Left colon (tissue), 2 donors: ENCODE measurements around the gene TM9SF4. TPM values are rescaled to one million over a fixed set of nuclear protein-coding genes. Genes with fewer than 3 reads are reported as not detected.

ENCODE experiments used
- ATAC-seq: fragments of 200-7000 bp; cut with Tn5 transposase; one replicate; pipeline ENCODE4 v1.9.1; 2020; ENCODE audit warnings: mild to moderate bottlenecking, moderate library complexity
- DNase-seq, 2 donors: peaks; one replicate each; pipeline ENCODE4 v3.0.0-alpha.2; 2020
- intact Hi-C, 2 donors: fragments of 100-400 bp; cut with DNase I in 1 of 2; cut with micrococcal nuclease in 1 of 2; formaldehyde crosslinking; loops; one replicate each; pipeline versions ENCODE4 v1.11.2 to v1.14.0; 2022; cut with DNase I, micrococcal nuclease
- total RNA-seq, 2 donors: library from RNA; stranded (reverse); fragmentation: NEBNext Ultra II Directional; extraction: Animal tissue kit (Norgen Biotek cat#: 25700); gene quantifications; one replicate each; pipeline ENCODE4 v1.2.1, GENCODE V29; 2021
- donor health status: DM: no; HTN: no; CAD: no.
- donor health status: DM: yes; HTN: yes; CAD: no.

The TM9SF4 gene
- total RNA-seq, 2 donors from 2014 or later = 62.2 to 78.5 TPM

DNA sequence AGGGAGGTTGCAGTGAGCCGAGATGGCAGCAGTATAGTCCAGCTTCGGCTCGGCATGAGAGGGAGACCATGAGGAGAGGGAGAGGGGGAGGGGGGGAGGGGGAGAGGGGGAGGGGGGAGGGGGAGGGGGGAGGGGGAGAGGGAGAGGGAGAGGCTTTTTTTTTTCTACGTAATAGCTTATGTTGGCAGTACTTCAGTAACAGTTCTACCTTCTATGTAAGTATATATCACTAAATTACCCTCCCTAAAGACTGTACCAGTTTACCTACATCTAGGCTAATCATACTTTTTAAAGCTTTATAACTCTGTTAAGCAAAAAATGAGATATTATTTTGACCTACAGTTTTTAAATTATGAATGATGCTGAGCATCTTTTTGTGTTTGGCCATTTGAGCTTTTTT lies 13.6 kb downstream of the TM9SF4 start:
- no peak for ATAC-seq
- intact Hi-C loops = no loop called here
- no peak for DNase-seq

DNA sequence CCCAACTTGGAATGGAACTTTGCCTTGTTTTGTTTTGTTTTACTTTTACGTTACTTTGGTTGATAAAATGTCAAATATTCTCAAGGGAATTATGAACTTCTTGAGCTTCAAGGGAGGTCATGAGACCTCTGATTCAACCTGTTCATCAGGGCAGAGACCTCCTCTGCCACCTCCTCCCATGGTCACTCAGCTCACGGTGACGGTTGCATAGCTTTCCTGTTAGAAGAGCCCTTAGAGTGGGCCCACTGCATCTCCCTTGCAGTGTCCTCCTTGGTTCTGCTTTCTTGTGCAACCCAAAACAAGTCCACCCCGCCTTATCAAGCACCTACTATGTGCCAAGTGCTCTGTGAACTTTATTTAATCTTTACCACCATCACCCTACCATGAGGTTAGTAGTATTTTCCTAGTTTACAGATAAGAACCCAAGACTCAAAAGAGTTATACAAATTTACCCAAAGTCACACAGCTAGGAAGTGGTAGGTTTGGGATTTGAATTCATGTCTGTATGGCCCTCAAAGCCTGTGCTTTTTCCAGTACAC lies 15.5 kb downstream of the TM9SF4 start:
- ATAC-seq (no peak), DNase-seq (no peak)
- intact Hi-C loops = no loop called here

DNA sequence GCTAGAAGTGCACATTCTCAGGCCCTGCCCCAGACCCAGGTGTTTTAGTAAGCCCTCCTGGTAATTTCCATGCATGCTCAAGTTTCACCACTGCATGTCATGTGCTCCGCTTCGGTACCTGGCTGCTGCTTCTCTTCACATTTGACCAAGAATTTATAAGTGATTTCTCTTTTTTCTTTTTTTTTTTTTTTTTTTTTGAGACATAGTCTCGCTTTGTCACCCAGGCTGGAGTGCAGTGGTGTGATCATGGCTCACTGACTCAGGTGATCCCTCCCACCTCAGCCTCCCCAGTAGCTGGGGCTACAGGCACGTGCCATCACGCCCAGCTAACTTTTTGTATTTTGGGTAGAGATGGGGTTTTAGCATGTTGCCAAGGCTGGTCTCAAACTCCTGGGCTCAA lies 16.0 kb downstream of the TM9SF4 start:
- DNase-seq (no peak), ATAC-seq (no peak)
- intact Hi-C loops = no loop called here

DNA sequence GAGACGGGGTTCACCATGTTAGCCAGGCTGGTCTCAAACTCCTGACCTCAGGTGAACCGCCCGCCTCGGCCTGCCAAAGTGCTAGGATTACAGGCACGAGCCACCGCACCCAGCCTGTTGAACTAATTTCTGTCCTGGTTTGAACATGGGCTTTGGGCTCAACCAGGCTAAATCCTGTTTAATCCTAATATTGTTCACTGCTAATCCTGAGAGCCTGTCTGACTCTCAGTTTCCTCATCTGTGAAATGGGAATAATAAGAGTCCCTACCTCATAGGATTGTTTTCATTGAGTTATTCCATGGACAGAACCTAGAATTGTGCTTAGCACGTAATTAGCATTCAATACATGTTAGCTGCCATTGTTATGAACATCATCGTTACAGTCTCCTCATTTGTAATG lies 17.4 kb downstream of the TM9SF4 start:
- no peak for DNase-seq
- ATAC-seq = no peak
- intact Hi-C loops = no loop called here

DNA sequence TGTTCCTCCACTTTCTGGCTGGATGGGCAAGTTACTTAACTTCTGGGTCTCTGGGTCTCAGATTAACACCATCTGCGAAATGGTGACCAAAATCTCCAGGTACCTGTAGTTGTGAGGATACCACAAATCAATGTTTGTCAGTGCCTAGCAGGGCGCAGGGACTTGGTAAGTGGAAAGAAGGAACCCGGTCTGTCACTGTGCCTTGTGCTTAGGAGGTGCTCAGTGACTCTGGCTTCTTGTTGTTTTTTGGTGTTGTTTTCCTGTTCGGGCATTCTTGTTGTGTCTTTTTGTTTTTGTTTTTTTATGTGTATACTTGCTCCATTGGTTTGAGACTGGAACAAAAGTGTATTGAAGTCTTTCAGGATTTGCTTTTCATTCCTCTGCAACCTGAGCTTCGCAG lies 17.8 kb downstream of the TM9SF4 start:
- intact Hi-C loops = no loop called here
- ATAC-seq (no peak), DNase-seq (no peak)

DNA sequence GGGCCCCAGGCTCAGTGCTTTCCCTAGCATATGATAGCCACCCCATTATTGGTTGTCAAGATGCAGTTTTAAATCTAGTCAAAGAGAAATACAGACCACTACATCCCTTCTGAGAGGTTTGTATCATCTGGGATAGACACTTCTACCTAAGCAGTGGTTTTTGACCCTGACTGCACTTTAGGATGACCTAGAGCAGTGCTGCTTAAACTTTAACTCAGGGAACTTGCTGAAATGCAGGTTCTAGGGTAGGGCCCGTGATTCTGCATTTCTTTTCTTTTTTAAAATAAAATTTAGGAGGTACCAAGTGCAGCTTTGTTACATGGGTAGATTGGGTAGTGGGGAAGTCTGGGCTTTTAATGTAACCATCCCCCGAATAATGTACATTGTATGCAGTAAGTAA lies 18.7 kb downstream of the TM9SF4 start:
- intact Hi-C loops = no loop called here
- ATAC-seq (no peak), DNase-seq (no peak)

DNA sequence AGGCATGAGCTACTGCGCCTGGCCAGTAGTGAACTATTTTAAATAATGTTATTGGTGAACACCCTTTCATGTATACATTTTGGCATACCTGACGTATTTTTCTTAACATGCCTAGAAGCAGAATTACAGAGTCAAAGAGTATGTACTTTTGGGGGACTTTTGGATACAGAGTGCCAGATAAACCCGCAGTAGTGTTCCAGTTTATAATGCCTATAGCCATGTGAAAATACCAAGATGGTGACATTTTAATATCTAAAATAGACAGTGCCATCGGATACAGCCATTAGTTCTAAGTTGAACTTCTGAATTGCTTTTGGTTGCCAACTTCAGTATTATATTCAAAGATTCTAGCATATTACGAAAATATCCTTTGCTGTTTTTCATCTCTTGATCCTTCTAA lies 20.3 kb downstream of the TM9SF4 start:
- no peak for ATAC-seq
- intact Hi-C loops = no loop called here

DNA sequence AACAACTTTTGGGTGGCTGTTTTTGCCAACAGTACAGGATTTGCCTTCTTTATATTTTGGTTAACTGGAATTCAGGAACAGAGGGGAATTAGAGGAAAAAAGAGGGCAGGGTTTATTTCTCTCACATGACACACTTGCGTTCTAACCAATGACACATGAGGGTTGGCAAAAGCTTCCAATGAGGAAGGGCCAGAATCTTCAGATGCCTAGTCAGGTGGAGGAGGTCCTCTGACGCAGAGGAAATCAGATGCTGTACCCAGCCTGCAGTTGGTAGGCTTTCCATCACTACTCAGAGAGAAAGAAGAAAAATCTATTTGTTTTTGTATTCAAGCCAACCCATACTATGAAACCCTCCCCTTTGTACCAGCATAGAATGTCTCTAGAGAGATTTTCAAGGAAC lies 20.8 kb downstream of the TM9SF4 start:
- intact Hi-C loops = no loop called here
- no peak for DNase-seq
- no peak for ATAC-seq

More for the DNA sequence above, 20.3 kb downstream of the TM9SF4 start:
- no peak for DNase-seq

DNA sequence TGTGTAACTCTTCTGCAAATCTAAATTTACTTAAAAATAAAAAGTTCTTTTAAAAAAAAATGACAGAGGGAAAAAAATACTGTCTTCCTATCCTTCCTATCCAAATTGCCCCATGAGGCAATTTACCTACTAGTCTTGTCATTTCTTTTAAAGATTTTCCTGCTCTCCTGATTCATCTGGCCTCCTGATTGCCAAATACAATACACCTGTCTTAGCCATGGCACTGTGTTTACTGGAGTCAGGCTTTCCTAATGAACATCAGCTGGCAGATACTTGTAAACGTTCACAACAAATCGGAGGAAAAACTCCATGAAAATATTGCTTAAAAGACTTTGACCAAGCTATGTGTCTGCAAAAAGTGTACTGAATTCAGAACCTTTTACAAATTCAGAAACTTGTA lies 21.5 kb downstream of the TM9SF4 start:
- ATAC-seq = no peak
- intact Hi-C loops = no loop called here
- no peak for DNase-seq

DNA sequence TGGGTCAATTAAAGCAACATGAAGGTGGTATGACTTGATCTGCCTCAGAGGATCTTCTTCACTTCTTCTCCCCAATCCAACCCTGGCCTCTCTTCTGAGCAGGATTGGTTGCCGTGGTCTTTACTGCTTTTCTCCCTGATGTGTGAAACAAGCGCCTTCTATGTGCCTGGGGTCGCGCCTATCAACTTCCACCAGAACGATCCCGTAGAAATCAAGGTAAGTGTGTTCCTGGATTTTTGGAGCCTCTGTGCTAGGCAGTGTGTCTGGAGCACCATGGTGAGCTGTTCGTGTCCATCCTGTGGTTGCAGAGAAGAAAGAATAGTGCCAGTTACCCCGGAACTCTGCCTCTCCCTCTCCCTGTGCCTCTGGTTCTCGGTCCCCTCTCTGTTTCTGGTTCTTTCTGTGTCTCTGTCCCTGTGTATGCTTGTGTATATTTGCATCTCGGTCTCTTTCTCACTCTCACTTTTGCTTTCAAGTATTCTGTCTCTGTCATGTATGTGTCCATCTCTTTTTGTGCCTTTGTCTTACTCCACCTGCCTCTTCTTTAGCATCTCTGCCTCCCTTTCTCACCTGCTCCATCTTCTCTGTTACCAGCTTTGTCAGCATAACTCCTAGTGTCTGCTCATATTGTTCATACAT lies 23.5 kb downstream of the TM9SF4 start:
- ATAC-seq (no peak), DNase-seq (no peak)
- intact Hi-C loops = no loop called here

DNA sequence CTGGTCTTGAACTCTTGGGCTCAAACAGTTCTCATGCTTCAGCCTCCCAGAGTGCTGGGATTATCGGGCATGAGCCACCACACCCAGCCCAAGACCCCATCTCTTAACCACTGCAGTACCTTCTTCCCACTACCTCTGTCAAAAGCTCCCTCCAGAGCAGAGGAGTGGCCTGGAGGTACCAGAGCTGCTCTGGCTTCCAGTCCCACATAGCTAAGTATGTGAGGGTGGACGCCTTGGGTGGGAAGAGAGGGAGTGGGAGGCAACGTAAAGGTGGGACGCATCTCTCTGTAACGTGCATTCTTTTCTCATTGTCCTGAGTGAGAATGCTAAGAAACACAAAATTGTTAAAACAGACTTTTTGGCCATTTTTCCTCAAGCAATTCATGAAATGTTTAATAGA lies 24.5 kb downstream of the TM9SF4 start:
- DNase-seq (no peak), ATAC-seq (no peak)
- intact Hi-C loops = no loop called here

DNA sequence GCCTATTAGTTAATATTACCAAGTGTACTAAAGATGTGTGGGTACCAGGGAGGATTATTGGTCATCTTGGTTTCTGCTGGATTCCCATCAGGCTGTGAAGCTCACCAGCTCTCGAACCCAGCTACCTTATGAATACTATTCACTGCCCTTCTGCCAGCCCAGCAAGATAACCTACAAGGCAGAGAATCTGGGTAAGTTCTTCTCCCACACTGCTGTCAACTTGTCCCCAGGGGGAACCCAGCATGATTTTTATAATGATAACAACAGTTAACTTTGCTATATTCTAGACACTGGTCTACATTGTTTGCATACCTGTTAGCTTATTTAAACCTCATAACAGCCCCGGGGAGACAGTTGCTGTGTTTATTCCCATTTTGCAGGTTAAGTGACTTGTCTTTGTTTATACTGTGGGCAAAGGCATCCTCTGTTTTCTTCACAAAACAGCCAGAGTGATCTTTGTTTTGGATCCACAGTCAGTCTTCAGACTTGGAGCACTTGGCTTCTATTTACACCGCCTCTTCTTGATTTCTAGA lies 26.5 kb downstream of the TM9SF4 start:
- DNase-seq (no peak), ATAC-seq (no peak)
- intact Hi-C loops = no loop called here

DNA sequence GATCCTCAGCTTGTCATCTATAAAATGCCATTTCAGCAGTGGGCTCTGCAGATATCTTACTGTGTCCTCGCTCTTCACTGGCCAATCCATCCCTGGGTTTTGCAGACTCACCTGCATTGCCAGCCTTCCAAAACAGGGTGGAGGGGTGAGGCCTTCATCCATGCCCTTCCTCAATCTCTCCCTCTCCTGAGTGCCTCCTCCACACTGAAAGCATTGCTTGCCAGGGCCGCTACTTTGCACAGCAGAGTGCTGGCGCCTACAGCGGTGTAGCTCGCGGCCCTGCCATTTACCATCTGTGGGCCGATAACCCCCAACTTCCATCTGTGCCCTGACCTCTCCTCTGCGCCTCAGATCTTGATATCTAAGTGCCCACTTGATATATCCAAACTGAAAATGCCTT lies 29.4 kb downstream of the TM9SF4 start:
- no peak for ATAC-seq
- no peak for DNase-seq

DNA sequence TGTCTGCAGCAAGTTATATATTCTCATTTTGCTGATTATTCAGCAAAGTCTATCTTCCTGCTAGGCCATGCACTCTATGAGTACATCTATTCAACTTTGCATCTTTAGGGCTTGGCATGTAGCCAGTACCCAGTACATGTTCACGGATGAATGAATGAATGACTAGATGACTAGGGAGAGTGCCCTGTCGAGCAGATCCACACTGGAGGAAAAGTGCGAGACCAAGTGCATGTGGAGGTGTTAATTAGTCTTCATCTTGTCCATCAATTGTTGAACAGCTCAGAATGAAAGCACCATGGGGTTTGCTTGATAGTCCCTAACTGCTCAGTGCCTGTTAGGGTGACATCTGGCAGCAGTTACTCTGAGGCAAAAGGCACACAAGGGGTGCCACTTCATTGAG lies 30.4 kb downstream of the TM9SF4 start:
- intact Hi-C loops = no loop called here
- DNase-seq (no peak), ATAC-seq (no peak)

More for the DNA sequence above, 29.4 kb downstream of the TM9SF4 start:
- intact Hi-C loops = no loop called here

DNA sequence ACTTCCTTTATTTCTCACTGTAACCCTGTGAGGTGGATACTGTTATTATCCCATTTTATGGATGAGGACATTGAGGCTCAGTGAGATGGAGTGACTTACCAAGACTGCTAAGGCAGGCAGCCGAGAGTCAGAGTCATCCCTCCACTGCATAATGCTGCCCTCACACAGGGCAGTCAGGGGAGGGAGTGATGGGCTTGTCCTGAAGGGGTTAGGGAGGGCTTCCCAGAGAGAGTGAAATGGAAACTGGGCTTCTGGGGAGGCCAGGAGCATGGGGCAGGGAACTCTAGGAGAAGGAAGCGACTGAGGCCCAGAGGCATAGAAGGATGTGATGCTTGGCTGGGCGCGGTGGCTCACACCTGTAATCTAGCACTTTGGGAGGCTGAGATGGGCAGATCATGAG lies 31.1 kb downstream of the TM9SF4 start:
- intact Hi-C loops = no loop called here
- no peak for DNase-seq
- no peak for ATAC-seq

DNA sequence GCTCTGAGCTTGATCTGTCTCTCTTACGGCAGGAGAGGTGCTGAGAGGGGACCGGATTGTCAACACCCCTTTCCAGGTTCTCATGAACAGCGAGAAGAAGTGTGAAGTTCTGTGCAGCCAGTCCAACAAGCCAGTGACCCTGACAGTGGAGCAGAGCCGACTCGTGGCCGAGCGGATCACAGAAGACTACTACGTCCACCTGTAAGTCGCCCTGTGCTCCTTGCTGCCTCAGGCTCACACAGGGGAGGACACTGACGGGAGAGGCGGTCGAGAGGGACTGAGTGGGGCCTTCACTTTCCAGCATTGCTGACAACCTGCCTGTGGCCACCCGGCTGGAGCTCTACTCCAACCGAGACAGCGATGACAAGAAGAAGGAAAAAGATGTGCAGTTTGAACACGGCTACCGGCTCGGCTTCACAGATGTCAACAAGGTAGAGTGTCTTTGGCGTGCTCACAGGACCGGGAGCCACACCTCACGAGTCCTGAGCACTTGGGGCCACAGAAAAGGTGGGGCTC lies 32.0 kb downstream of the TM9SF4 start:
- ATAC-seq (no peak), DNase-seq (no peak)
- intact Hi-C loops = no loop called here

DNA sequence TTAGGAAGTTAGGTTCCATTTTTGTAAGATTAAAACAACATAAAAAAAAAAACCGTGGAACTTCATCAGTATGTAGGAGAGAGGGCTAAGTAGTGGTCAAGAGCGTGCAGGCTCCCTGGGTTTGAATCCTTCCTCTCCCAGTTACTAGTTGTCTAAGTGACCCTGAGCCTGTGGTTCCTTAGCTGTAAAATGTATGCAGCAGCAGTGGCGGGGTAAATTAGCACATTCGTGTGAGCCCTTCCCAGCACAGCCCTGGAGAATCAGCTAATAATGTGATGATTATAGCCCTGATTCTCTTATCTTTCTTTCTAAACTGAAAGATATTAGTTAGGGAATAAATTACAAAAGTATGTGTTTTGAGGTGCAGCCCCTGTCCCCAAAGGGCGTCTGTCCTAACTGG lies 32.6 kb downstream of the TM9SF4 start:
- no peak for ATAC-seq
- intact Hi-C loops = no loop called here
- no peak for DNase-seq

DNA sequence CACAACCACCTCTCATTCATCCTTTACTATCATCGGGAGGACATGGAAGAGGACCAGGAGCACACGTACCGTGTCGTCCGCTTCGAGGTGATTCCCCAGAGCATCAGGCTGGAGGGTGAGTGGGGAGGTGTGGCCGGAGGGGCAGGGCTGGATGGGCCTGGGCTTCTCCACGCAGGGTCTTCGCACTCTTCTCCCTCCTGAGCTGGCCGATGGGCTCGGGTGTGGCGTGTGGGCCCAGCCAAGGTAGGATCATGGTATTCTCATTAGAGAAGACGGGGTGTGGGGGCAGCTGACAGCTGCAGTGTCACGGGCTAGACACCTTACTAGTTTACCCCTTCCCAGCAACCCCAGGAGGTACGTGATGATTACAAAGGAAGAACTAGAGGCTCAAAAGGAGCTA lies 33.5 kb downstream of the TM9SF4 start:
- ATAC-seq (no peak), DNase-seq (no peak)
- intact Hi-C loops = no loop called here

DNA sequence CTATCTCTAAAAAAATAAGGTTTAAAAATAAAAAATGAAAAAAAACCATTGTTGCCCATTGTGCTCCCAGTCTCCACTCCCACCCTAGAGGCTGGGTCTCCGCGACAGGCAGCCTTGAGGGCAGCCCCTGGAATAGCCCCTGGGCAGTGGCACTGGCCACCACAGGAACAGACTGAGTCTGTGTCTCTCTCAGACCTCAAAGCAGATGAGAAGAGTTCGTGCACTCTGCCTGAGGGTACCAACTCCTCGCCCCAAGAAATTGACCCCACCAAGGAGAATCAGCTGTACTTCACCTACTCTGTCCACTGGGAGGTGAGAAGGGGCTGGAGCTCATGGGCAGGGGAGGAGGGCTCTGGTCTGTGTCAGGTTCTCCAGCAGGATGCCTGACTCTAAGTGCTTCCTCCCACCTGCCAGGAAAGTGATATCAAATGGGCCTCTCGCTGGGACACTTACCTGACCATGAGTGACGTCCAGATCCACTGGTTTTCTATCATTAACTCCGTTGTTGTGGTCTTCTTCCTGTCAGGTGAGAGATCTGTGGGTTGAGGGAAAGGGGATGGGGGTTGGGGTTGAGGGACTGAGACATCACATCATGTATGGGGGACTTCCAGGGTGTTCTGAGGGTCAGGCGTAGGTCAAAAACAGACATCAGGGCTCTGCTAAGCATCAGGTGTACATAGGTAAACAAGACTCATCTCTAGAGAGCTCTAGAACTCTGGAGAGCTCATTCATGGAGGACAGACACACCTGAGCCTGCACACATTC lies 35.6 kb downstream of the TM9SF4 start:
- DNase-seq = no peak
- intact Hi-C loops = no loop called here
- no peak for ATAC-seq

DNA sequence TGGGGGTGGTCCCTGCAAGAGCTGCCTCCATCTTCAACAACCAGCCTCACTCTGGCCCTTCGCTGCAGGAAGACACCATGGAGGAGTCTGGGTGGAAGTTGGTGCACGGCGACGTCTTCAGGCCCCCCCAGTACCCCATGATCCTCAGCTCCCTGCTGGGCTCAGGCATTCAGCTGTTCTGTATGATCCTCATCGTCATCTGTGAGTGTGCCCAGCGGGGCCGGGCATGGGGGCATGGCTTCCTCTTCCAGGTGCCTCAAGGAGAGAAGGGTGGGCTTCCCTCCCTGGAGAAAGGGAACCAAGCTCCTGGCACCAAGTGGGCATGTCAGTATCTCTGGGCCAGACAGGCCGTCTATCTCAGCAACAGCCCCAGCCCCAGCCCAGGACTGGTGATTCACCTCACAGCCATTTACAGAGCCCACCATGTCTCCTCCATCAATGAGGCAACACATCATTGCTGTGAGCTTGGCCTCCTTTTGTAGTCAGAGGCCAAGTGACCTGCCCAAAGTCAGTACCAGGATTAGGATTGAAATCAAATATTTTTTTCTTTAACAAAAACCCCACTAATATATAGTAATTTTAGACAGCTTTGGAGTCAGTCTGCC lies 40.2 kb downstream of the TM9SF4 start:
- ATAC-seq (no peak), DNase-seq (no peak)
- intact Hi-C loops = no loop called here
